GM18867 (cell line): Measurements from ENCODE around the gene C1orf198.

Experiments used
- ATAC-seq: cut with Tn5 transposase; IDR thresholded peaks from one replicate; pipeline ENCODE4 v1.9.1; 2021; ENCODE audit warnings: mild to moderate bottlenecking, moderate library complexity; ENCODE audit not compliant: unreplicated experiment

C1orf198 gene, protein sequence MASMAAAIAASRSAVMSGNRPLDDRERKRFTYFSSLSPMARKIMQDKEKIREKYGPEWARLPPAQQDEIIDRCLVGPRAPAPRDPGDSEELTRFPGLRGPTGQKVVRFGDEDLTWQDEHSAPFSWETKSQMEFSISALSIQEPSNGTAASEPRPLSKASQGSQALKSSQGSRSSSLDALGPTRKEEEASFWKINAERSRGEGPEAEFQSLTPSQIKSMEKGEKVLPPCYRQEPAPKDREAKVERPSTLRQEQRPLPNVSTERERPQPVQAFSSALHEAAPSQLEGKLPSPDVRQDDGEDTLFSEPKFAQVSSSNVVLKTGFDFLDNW

GRCh38 chr1:230867903-230868735, at the start of gene C1orf198:
Gene C1orf198, minus strand, starts transcription at chr1:230868521. Its CDS starts 9 bp downstream, at chr1:230868512.
- peak; percentile 88 for ATAC-seq

DNA sequence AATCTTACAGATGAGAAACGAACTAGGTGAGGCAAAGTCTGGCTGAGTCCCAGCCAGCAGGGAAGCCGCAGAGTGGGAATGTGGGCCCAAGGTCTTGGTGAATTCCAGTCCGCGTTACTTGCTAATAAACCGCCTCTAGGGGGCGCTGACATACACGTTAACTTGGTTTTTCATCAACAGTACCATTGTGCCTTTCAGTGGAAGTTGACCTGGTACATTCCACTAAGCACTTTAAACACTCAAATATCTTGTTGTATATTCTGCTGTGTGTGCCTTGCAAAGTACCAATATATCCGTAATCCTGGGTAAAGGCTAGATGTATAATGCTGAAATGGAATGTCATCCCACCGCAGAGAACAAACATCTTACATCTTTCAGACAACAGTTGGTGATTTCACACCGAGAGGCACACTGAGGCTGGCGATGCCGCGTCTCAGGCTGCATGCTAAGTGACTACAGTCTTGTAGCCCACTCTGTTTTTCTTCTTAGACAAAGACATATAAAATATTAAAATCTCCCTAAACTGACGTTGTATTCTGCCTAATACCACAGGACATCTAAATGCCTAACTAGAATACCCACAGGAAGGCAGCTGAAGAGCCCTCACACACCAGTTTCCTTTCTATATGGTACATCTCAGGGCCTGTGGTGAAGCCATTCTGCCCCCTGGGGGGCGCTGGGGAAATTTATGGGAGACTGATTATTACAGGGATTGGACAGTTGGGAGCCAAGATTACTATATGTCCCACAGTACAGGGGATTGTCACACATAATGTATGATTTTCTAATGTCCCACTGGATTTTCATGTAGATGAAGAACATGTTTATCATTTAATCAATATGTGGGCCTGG, 49.2 kb upstream of the C1orf198 start:
- peak; percentile 73 for ATAC-seq

- ATAC-seq = peak; percentile 17
Observed at GRCh38 chr1:230916587-230917283, 48.4 kb upstream of the C1orf198 start.

GRCh38 chr1:230915078-230915477, 46.8 kb upstream of the C1orf198 start:
- no peak for ATAC-seq

- ATAC-seq = no peak
Observed at GRCh38 chr1:230913496-230913895, 45.2 kb upstream of the C1orf198 start.

- no peak for ATAC-seq
Observed at GRCh38 chr1:230910755-230911117, 42.4 kb upstream of the C1orf198 start.

DNA sequence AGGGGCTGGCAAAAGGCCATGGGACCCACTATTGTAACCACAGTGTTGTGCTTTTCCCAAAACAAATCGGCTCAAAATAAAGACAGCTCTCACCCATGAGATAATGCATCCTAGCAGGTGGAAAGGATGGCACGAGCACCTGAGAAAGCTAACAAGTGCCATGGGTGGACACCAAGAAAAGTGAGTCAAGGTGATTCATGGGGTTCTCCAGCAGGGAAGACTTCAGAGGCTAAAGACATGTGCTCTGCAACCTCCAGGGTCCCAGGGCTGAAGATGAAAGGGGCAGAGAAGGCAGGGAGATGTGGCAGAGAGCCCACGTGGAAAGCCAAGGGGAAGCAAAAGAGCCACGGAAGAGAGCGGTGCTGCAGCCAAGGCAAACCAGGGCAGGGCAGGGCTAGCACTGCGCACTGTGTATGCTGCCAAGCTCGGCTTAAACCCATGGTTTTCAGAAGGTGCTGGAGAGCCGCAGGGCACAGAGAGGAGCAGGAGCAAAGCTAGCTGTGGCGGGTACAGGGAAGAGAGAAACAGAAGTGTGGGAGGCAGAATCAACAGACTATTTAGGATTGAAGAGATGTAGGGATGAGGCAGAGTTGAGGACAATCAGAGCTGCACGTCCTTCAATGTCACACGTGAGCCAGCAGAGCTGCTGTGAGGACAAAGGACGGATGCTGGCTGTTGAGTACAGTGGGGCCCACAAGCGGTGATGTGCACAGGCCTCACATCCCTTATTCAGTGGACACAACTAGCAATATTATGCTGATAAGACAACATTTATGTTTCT, 41.8 kb upstream of the C1orf198 start:
- no peak for ATAC-seq

GRCh38 chr1:230907472-230908205, 39.3 kb upstream of the C1orf198 start:
- no peak for ATAC-seq

DNA sequence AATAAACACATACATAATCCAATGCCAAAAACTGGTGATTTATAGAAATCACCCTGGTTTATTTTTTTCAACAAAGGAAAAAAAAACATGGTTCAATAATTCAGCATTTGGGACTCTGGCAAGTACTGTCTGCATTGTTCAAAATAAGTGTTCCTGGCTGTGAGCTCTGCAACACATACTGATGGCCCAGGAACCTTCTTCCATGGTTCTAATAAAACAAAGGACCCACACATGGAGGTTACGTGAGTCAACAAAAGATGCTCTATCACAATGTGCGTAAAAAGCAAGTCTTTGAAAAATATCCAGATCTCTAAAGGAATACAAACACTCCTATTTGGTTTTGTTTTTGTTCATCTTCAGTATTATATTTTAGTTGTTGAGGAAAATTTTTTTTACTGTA, 37.9 kb upstream of the C1orf198 start:
- ATAC-seq = no peak

DNA sequence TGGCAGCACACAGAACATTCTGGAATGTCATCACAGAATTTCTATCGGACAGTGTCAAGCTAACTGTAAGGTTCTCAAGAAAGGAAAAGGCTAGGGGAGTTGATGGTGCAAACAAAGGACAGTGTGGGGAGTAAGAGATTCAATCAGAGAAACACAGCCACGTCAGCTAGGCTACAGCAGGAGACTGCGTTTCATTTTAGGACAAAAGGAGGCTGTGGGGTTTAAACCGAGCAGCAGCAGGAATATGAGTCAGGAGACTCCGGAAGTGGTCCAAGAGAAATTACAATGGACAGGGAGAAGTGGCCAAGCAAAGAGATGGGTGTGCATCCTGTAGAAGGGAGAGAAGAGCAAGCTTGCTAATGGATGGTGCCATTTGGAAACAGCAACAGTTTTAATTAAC, 37.4 kb upstream of the C1orf198 start:
- no peak for ATAC-seq

- ATAC-seq = no peak
Observed at GRCh38 chr1:230902349-230902923, 34.1 kb upstream of the C1orf198 start.

DNA sequence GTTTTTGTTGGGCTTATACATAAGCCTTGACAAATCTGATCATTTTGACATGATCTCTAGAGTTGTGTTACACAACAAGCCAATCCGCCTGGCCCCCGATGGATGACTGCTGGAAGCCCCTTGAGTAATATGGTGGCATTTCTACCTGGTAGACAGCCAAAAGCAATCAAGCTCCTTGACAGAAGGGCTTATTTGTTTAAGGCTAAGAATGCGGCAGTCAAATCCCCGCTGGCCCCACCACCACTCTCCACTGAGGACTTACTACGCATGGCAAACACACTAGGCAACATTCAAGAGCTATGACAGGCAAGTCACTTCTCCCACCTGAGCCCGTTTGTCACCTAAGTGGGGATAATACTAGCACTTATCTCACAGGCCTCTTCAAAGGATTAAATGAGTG, 33.4 kb upstream of the C1orf198 start:
- ATAC-seq = no peak

- ATAC-seq = no peak
Observed at GRCh38 chr1:230900984-230901383, 32.7 kb upstream of the C1orf198 start.

DNA sequence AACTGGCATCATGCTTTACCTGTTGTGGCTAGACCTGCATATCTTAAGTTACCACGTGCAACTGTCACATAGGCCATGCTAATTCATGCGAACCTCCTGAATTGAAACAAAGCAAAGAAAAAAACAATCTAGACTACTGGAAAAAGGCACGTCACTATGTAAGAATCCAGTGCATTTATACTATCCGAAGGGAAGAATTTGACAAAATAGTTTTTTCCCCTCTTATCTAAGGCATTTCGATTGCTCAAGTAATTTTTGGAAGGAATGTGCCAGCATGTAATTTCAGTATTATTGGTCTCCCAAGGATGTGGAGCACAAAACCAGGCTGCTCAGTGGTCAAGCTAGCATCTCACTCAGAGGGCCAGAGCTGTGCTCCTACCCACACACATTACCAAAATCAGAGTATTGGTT, 31.5 kb upstream of the C1orf198 start:
- no peak for ATAC-seq

DNA sequence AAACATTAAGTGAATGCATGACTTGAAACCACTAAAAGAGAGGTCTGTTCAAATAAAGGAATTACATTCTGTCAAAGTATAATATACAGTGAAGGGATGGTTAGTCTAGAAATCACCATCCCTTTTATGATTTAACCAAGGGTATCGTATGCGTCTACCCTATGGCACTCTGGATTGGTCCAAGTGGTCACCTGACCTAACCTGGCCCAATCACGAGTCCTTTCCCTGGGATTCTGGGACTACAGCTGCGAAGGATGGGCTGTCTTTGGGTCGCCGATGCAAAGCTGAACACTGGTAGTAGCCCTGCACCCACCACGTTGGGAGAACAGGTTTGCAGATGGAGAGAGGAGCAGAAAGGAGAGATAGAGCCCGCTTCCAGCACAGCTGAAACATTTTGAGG, 30.4 kb upstream of the C1orf198 start:
- no peak for ATAC-seq

DNA sequence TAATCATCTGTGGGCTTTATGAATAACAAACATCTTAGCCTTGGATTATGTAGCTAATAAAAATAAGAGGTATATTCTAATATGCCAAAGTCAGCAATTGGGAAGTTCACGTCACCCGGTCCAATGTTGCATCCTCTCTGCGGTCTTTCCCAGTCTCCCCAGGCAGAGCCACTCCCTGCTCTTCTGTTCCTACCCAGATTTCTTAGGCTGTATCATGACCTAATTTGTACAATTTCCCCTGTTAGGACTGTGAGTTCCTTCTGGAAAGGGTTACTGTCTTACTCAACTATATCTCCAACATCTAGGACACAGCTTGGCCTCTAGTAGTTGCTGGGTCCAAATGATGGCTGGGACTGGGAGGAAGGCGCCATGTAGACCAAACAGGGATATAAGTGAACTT, 29.8 kb upstream of the C1orf198 start:
- ATAC-seq = no peak

GRCh38 chr1:230896779-230897178, 28.5 kb upstream of the C1orf198 start:
- no peak for ATAC-seq

DNA sequence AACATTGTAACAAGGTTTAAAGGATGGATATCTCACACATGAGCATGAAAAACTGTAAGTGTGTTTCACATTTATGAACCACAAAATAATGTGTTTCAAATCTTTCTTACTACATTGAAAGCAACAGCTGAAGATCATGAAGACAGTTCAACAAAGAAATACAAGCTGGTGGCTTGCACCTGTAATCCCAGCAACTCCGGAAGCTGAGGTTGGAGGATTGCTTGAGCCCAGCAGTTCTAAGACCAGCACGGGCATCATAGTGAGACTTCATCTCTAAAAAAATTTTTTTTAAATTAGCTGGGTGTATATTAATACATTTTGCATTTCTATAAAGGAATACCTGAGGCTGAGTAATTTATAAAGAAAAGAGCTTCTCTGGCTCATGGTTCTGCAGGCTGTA, 27.1 kb upstream of the C1orf198 start:
- no peak for ATAC-seq

- no peak for ATAC-seq
Observed at GRCh38 chr1:230894664-230895063, 26.3 kb upstream of the C1orf198 start.
